ENCODE measurements around the gene CHD3. TPM values are rescaled to one million over a fixed set of nuclear protein-coding genes. Genes with fewer than 3 reads are reported as not detected.

Gene CHD3
- total and polyA plus RNA-seq, 5 donors, result 31.2 to 45.3 (median 37.3) TPM

DNA sequence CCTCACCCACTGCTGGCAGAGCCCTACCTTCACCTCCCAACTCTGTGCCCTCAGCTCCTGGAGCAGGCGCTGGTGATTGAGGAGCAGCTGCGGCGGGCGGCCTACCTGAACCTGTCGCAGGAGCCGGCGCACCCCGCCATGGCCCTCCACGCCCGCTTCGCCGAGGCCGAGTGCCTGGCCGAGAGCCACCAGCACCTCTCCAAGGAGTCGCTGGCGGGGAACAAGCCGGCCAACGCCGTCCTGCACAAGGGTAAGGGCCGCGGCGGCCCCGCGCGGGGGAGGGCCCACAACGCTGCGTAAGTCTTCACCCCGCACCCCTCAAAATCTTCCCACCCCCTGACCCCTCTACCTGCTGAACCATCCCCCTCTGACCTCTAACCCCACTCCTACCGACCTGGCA, 20.5 kb downstream of the CHD3 start:
- Histone ChIP-seq H3K9me3 (ENCODE audit: control insufficient read depth, low read length) (no peaks in the 10 kb centered on the region), H3K4me3 (ENCODE audit: low read length) (no peak overlapping the region), H3K27ac (ENCODE audit: low read length) (no peak overlapping the region), H3K27me3 (ENCODE audit: control insufficient read depth, insufficient read depth) (no peaks in the 10 kb centered on the region), H3K4me1 (ENCODE audit: control insufficient read depth, insufficient read depth, low read length) (no peaks in the 10 kb centered on the region)
- WGBS, result 91% methylated on average over 29 of the region's 29 CpGs
- DNase-seq (no peak), ATAC-seq (no peak)
- intact Hi-C loops (cut with DNase I), result no loop called here

- WGBS, result 95% methylated on average over 15 of the region's 15 CpGs
- H3K27ac ChIP-seq (ENCODE audit: low read length), result no peak overlapping the region
- no peak overlapping the region for H3K4me3 ChIP-seq (ENCODE audit: low read length)
- no peaks in the 10 kb centered on the region for H3K9me3 ChIP-seq (ENCODE audit: control insufficient read depth, low read length)
- no peak for DNase-seq
- no peaks in the 10 kb centered on the region for H3K27me3 ChIP-seq (ENCODE audit: control insufficient read depth, insufficient read depth)
- no peak for ATAC-seq
- intact Hi-C loops (cut with DNase I), result loop anchor here in 3 of 4 donors (5.0 kb wide), 2 partner anchors 77 to 132 kb away; no protein-coding TSS in a partner anchor
- H3K4me1 ChIP-seq (ENCODE audit: control insufficient read depth, insufficient read depth, low read length), result no peaks in the 10 kb centered on the region
These were observed 21.7 kb downstream of the CHD3 start for GRCh38 chr17:7910281-7910680.

GRCh38 chr17:7910711-7911110, 22.1 kb downstream of the CHD3 start:
- no peak for ATAC-seq
- intact Hi-C loops (cut with DNase I), result loop anchor here in 3 of 4 donors (5.0 kb wide), 2 partner anchors 77 to 132 kb away; no protein-coding TSS in a partner anchor

DNA sequence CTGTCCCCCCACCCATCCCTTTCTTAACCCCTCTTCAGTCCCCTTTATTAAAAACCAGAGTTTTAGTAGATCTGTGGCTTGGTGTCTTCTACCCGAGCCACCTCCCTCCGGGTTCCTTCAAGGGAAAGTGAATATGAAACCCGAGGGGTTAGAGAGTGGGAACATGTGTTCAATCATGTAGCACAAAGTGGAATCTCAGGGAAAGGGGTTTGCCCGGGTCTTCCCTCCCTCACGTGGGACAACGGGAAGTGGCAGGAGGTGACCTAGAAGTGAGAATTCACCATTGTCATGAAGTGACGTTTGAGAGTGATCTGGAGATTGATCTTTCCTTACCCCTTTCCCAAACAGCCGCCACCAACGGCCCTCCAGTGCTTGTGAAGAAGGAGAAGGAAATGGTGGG, 22.5 kb downstream of the CHD3 start:
- 67% methylated on average over 9 of the region's 9 CpGs for WGBS
- H3K27me3 ChIP-seq (ENCODE audit: control insufficient read depth, insufficient read depth), result no peaks in the 10 kb centered on the region
- intact Hi-C loops (cut with DNase I), result loop anchor here in 3 of 4 donors (5.0 kb wide), 2 partner anchors 76 to 131 kb away; no protein-coding TSS in a partner anchor

More at GRCh38 chr17:7910711-7911110, 22.1 kb downstream of the CHD3 start:
- DNase-seq, result no peak
- WGBS, result 93% methylated on average over 13 of the region's 13 CpGs
- no peaks in the 10 kb centered on the region for H3K27me3 ChIP-seq (ENCODE audit: control insufficient read depth, insufficient read depth)
- no peaks in the 10 kb centered on the region for H3K4me1 ChIP-seq (ENCODE audit: control insufficient read depth, insufficient read depth, low read length)
- no peak overlapping the region for H3K4me3 ChIP-seq (ENCODE audit: low read length)
- H3K27ac ChIP-seq (ENCODE audit: low read length), result no peak overlapping the region
- no peaks in the 10 kb centered on the region for H3K9me3 ChIP-seq (ENCODE audit: control insufficient read depth, low read length)

DNA sequence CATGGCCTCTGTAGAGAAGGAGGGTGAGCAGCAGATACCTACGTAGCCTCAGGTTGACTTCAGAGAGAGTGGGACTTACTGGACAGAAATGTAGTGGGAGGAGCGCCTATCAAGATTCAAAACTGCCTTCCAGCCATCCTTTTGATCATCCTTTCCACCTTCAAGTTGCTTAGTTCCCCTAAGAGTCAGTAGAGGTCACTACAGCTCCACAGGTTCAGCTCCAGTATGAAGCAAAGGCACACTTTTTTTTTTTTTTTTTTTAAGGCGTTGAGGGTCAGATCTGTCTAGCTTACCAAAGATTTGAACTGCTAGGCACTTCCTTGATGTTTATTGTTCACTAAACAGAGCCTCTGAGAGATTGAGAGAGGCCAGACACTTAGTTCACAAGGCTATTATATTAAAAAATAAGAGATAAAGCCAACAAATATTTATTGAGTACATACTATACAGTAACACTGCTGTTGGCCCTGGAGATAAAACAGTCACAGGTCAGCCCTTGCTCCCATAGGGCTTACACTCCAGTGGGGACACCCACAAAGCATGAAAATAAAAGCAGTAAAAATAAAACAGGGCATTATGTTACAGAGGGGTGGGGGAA, 24.4 kb downstream of the CHD3 start:
- H3K27ac ChIP-seq (ENCODE audit: low read length), result no peak overlapping the region
- no peak overlapping the region for H3K4me3 ChIP-seq (ENCODE audit: low read length)
- intact Hi-C loops (cut with DNase I), result loop anchor here in 3 of 4 donors (2.0 to 5.0 kb wide), 3 partner anchors 74 to 129 kb away; no protein-coding TSS in a partner anchor
- DNase-seq, result no peak
- 48% methylated on average over 3 of the region's 3 CpGs for WGBS
- peak in 1 of 2 donors; percentile 26 for ATAC-seq
- no peaks in the 10 kb centered on the region for H3K27me3 ChIP-seq (ENCODE audit: control insufficient read depth, insufficient read depth)
- H3K4me1 ChIP-seq (ENCODE audit: control insufficient read depth, insufficient read depth, low read length), result peaks cover 5% of the 10 kb centered on the region
- H3K9me3 ChIP-seq (ENCODE audit: control insufficient read depth, low read length), result no peaks in the 10 kb centered on the region

More for the DNA sequence above, 22.5 kb downstream of the CHD3 start:
- ATAC-seq, result no peak
- Histone ChIP-seq H3K4me3 (ENCODE audit: low read length) (no peak overlapping the region), H3K9me3 (ENCODE audit: control insufficient read depth, low read length) (no peaks in the 10 kb centered on the region), H3K27ac (ENCODE audit: low read length) (no peak overlapping the region), H3K4me1 (ENCODE audit: control insufficient read depth, insufficient read depth, low read length) (no peaks in the 10 kb centered on the region)
- DNase-seq, result no peak

DNA sequence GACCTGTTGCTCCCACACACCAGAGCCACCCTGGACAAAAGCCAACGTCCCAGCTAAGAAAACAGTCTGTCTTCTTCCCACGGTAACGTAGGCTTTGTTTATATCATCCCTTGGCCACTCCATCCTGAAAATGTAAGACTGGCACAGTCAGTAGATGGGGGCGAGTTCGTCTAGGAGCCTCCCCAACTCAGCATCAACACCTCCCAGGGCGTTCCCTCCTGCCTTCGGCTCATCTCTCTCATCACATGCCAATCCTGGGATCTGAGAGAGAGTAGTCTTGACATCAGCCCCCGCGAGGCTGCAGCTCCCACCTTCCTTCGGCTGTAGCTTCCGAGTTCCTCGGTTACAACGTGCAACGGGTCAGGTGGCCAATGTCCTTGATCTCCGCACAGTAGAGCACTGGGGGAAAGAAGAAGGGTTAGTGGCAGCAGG, 26.6 kb downstream of the CHD3 start:
- Histone ChIP-seq H3K27ac (ENCODE audit: low read length) (peak overlapping the region; percentile 95), H3K4me3 (ENCODE audit: low read length) (peak overlapping the region; percentile 51), H3K9me3 (ENCODE audit: control insufficient read depth, low read length) (no peaks in the 10 kb centered on the region), H3K27me3 (ENCODE audit: control insufficient read depth, insufficient read depth) (no peaks in the 10 kb centered on the region), H3K4me1 (ENCODE audit: control insufficient read depth, insufficient read depth, low read length) (peaks cover 5% of the 10 kb centered on the region)
- WGBS, result 1% methylated on average over 15 of the region's 15 CpGs
- DNase-seq (peak in 1 of 3 donors; percentile 62), ATAC-seq (peak; percentile 5 to 26)
- intact Hi-C loops (cut with DNase I), result no loop called here

DNA sequence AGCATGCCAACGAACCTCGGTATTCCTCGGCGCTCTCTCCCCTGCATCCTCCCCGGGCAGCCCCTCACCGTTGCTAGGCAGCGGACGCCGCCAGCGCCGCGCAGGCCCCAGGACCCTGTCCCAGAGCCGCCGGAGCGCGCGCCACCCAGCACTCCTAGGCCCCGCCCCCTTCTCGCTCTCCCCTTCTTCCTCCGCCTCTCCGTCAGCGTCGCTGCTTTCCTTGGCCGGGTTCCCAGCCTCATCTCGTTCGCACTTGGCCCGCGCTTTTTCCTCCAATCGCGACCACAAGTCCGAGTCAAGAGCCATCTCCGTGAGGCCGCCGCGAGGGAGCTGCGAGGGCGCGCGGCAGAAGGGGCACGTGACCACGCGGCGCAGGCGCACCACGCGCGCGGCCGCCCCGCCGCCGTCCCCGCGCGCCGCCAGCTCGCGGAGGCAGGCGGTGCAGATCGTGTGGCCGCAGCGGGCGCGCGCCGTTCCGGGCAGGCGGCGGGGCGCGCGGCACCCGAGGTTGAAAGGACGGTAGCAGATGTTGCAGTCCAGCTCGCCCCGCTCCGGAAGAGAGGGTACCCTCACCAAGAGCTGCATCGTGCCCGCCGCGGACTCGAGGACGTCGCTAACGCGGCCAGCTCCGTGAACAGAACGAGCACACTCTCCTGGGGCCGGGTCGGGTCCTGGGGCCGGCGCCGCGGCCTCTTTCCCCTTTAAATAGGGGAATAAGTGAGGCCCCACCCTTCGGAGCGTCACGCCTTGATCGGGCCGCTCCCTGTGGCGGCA, 27.2 kb downstream of the CHD3 start, which contains the start of gene RNF227:
Gene RNF227, minus strand, starts transcription at position 679 of the 774 bp plus-strand sequence. Its CDS starts 94 bp downstream, at position 585.
- DNase-seq, result peak; percentile 95 to 97 (median 97)
- peaks cover 5% of the 10 kb centered on the region for H3K4me1 ChIP-seq (ENCODE audit: control insufficient read depth, insufficient read depth, low read length)
- under 1% methylated on average over 100 of the region's 100 CpGs for WGBS
- H3K27ac ChIP-seq (ENCODE audit: low read length), result peak within 1 kb of the TSS; percentile 95
- H3K27me3 ChIP-seq (ENCODE audit: control insufficient read depth, insufficient read depth), result no peaks in the 10 kb centered on the region
- H3K4me3 ChIP-seq (ENCODE audit: low read length), result peak within 1 kb of the TSS; percentile 51
- no peaks in the 10 kb centered on the region for H3K9me3 ChIP-seq (ENCODE audit: control insufficient read depth, low read length)
- intact Hi-C loops (cut with DNase I), result no loop called here
- peak; percentile 90 to 92 for ATAC-seq

DNA sequence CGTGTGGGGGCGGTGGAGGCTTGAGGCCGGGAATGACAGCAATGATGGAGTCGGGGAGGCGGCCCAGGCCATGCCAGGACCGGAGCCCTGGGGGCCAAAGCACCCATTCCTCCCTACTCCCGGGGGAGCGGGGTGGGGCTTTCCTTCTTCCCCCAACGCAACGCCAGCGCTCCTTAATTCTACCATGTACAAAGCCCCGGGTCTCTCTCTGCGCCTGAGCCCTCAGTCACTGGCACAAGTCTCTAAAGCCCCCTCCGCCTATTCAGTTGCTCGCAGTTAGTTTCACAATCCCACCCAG, 27.7 kb downstream of the CHD3 start:
- Histone ChIP-seq H3K27ac (ENCODE audit: low read length) (peak overlapping the region; percentile 95), H3K4me1 (ENCODE audit: control insufficient read depth, insufficient read depth, low read length) (peaks cover 5% of the 10 kb centered on the region), H3K4me3 (ENCODE audit: low read length) (peak overlapping the region; percentile 51), H3K9me3 (ENCODE audit: control insufficient read depth, low read length) (no peaks in the 10 kb centered on the region), H3K27me3 (ENCODE audit: control insufficient read depth, insufficient read depth) (no peaks in the 10 kb centered on the region)
- ATAC-seq (no peak), DNase-seq (no peak)
- intact Hi-C loops (cut with DNase I), result no loop called here
- WGBS, result 28% methylated on average over 15 of the region's 15 CpGs

GRCh38 chr17:7916808-7917207, 28.2 kb downstream of the CHD3 start:
- 55% methylated on average over 2 of the region's 2 CpGs for WGBS
- no peak overlapping the region for H3K4me3 ChIP-seq (ENCODE audit: low read length)
- H3K4me1 ChIP-seq (ENCODE audit: control insufficient read depth, insufficient read depth, low read length), result peaks cover 5% of the 10 kb centered on the region
- DNase-seq (no peak), ATAC-seq (no peak)
- H3K27me3 ChIP-seq (ENCODE audit: control insufficient read depth, insufficient read depth), result no peaks in the 10 kb centered on the region
- H3K9me3 ChIP-seq (ENCODE audit: control insufficient read depth, low read length), result no peaks in the 10 kb centered on the region
- intact Hi-C loops (cut with DNase I), result no loop called here
- H3K27ac ChIP-seq (ENCODE audit: low read length), result no peak overlapping the region

- WGBS, result 23% methylated on average over 16 of the region's 16 CpGs
- DNase-seq, result no peak
- Histone ChIP-seq H3K4me1 (ENCODE audit: control insufficient read depth, insufficient read depth, low read length) (peaks cover 4% of the 10 kb centered on the region), H3K4me3 (ENCODE audit: low read length) (peak overlapping the region; percentile 68), H3K27me3 (ENCODE audit: control insufficient read depth, insufficient read depth) (no peaks in the 10 kb centered on the region), H3K9me3 (ENCODE audit: control insufficient read depth, low read length) (no peaks in the 10 kb centered on the region), H3K27ac (ENCODE audit: low read length) (peak overlapping the region; percentile 30)
- ATAC-seq, result peak; percentile 12 to 24
- intact Hi-C loops (cut with DNase I), result loop anchor here in 1 of 4 donors (5.0 kb wide), 1 partner anchor 65 kb away; no protein-coding TSS in a partner anchor
These were observed 33.8 kb downstream of the CHD3 start for GRCh38 chr17:7922269-7922844.
